Fibroblast of peridontal ligament (primary cell): Measurements from ENCODE around the gene RPS25.
"Not testable (repeated sequence)": the region's sequence is repeated elsewhere in the genome, so short reads cannot be mapped to it uniquely, and the experiment has no call there.

ENCODE experiments used
- DNase-seq: peaks from one replicate; pipeline ENCODE4 v3.0.0-alpha.2; 2010; ENCODE audit errors: extremely low read depth

The RPS25 gene

GRCh38 chr11:119039471-119039870, 21.3 kb upstream of the RPS25 start:
- not testable (repeated sequence) for DNase-seq

DNA sequence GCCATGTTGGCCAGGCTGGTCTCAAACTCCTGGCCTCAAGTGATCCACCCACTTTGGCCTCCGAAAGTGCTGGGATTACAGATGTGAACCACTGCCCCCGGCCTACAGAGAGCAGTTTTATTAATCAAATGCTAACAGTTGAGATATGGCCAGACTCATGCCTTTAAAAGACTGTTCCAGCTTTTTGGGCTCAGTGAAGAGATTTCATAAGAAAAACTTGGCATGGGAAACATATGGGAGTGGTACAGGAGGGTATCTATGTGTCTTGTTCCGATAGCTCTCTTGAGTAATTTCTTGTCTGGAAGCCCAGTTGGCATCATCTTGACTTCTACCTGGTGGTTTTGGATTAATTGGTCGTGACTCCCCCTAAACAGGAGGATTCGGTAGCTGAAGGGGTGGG, 20.7 kb upstream of the RPS25 start:
- no peak for DNase-seq

- DNase-seq = no peak
These were observed 16.7 kb upstream of the RPS25 start for GRCh38 chr11:119034813-119035212.

DNA sequence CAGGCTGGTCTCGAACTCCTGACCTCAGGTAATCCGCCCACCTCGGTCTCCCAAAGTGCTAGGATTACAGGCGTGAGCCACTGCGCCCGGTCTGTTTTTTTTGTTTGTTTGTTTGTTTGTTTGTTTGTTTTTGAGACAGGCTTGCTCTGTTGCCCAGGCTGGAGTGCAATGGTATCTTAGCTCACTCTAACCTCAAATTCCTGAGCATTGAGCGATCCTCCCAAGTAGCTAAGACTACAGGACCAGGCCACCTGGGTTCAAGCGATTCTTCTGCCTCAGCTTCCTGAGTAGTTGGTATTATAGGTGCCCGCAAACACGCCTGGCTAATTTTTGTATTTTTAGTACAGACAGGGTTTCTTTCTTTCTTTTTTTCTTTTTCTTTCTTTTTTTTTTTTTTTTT, 15.3 kb upstream of the RPS25 start:
- DNase-seq = not testable (repeated sequence)

GRCh38 chr11:119031912-119032280, 13.8 kb upstream of the RPS25 start:
- no peak for DNase-seq

DNA sequence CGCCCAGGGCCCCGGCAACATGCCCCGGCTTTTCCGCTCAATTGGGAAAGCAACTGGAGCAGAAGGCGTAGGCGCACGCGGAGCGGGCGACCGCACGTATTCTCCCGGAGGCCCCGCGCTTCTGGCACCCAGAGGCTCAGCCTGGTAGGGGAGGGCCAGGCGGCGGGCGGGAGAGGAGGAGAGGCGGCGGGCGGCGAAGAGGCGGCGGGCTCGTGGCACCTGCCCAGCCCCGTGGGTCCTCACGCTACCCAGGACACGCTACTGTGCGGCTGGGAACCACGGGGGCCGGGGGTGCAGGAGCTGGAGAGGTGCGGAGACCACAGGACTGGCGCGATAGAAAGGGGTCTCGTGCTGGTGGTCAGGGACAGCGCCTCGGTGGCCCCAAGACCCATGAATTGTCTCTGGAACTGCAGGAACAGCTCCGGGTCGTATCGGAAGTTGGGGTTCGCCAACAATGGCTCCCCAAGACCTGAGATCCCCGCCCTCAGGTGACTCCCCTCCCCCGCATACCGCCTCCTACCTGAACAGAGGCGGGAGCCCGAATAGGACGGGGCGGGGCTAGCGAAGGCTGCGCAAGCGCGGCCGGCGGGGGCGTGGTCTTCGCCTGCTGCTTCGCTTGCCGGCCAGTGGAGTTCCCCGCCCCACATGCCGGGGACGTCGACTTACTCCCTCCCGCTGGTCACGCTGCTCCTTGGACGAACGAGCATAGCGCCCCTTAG, 12.3 kb upstream of the RPS25 start, which contains the start of gene SLC37A4:
Gene SLC37A4, minus strand, starts transcription at position 549 of the 719 bp plus-strand sequence.
- peak; percentile 95 for DNase-seq

GRCh38 chr11:119030029-119030328, 11.8 kb upstream of the RPS25 start:
- no peak for DNase-seq

- peak; percentile 6 for DNase-seq
These were observed 11.3 kb upstream of the RPS25 start for GRCh38 chr11:119029340-119030028.

GRCh38 chr11:119029069-119029339, 10.9 kb upstream of the RPS25 start:
- DNase-seq = no peak

DNA sequence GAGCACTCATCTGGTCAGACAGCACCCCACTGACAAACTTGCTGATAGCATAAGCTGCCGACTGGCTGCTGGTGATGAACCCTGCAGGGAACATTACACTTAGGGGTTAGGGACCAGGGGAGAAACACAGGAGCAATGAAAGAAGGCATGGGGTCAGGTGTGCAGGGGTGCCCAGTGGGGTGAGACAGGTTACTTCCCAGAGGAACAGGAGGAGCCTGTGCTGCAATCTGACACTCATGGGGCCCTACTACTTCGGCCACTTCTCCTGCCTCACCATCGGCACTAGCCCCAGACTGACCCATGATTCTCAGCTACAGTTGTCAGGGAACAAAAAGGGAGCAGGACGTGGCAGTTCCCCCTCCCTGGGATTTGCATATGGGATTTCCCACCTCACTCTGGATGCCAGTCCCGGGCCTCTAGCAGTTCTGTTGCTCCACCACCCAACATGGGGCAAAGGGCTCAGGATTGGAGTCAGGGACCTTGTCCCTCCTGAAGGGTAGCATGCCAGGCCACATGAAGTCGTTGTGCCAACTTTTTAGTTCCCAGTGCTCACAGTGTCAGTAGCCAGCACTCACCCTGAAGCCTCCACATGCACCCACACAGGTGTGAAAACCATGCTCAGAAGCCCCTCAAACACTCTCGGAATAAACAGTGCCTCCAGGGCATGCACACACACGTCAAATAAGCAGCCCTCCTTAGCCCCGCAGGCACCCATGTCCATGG, 10.4 kb upstream of the RPS25 start:
- no peak for DNase-seq

GRCh38 chr11:119027561-119028345, 9.6 kb upstream of the RPS25 start:
- no peak for DNase-seq

DNA sequence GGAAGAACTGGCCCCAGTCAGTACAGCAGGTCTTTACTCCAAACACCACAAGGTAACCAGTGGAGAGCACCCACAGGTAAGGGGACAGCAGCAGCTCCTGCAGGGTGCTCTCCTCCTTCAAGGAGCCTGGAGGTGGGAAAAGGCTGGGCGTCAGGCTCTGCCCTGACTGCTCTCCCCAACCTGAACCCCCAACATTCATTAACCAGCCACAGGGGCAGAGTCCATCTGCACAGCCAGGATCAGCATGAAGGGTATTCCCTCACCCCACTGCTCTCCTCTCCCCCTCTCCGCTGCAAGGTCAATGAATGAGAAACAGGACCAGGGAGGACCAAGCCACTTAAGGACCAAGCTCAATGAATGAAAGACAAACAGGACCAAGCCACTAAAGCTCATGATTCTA, 8.8 kb upstream of the RPS25 start:
- DNase-seq = no peak

DNA sequence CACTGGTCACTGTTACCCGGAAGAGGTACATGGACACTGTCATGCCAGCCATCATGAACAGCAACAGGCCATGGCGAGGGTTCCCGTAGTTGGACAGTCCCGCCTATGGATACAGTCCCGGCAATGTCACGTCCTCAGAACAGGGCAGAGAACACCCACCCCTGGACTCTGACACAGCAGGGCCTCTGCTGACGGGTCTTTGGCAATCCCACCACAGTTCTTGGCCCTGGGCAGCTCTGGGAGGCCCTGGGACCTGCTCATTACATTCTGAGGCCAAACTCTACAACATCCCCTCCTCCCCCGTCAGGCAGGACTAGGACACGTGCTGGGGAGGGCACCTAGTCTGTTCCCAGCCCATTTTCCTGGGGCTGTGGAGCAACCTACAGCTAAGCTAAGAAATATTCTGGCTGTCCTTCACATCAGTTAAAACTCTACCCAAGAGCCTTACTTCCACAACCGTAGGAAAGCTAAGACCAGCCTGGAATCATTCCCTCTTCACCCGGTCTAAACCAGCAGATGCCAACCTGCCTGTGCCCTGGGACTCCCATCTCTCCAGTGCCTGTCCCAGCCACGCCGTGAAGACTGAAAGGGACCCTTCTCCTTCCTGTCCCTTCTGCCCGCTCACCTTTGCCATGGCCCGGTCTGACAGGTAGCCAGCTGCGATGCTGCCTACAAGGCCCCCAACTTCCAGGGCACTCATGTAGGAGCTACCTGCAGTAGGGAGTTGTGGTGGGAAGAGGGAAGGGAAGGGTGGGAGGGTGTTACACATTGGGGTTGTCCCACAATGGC, 8.0 kb upstream of the RPS25 start:
- no peak for DNase-seq

- DNase-seq = no peak
These were observed 7.4 kb upstream of the RPS25 start for GRCh38 chr11:119025541-119025940.

GRCh38 chr11:119025099-119025473, 6.9 kb upstream of the RPS25 start:
- DNase-seq = no peak

- DNase-seq = no peak
These were observed 6.4 kb upstream of the RPS25 start for GRCh38 chr11:119024430-119025098.

DNA sequence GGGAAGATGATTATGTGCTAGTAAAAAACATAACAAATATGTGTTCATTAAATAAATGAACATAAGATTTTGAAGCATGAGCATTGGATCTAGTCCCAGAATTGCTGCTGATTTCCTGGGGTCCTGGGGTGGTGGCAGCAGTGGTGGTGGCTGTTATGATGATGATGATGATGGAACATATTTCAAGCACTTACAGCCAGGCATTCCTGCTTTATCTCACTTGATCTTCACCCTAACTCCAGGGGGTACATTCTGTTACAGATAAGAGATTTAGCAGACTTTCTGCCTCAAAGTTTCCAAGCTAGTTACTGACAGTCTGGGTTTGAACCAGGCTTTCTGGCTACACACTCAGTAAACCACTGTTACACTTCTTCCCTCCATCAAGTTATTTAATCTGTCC, 5.6 kb upstream of the RPS25 start:
- no peak for DNase-seq

- DNase-seq = no peak
These were observed 3.5 kb upstream of the RPS25 start for GRCh38 chr11:119021631-119022030.

DNA sequence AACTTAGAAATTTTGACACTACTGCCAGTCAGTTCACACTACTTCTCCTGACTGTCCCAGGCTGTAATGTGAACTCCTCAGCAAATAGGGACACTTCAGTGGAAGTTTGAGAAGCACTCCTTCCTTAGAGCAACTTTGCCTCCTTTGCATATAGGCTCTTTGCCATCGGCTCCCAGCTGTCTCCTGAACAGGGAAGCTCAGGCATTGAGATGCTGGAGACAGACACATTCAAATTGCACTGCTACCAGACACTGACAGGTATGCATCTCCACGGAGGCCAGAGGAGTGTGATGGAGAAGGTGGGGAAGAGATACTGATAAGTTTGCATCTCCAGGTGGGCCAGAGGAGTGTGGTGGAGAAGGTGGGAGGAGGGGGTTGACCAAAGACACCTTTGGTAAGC, 1.9 kb upstream of the RPS25 start:
- no peak for DNase-seq

- peak; percentile 26 for DNase-seq
These were observed 766 bp downstream of the RPS25 start for GRCh38 chr11:119017377-119017776.
